Neural cell (in vitro differentiated cells): ENCODE measurements around the gene TPPP3. TPM values are rescaled to one million over a fixed set of nuclear protein-coding genes. Genes with fewer than 3 reads are reported as not detected.

Source experiments
- H2AFZ ChIP-seq: fragments of 200-600, 300-800 bp; sonication (generic), shearing (Covaris generic); 2 replicates; pipeline ENCODE4 v1.6.0; 2014; ENCODE audit warnings: low read depth, mild to moderate bottlenecking, antibody characterized with exemption, low read length, moderate library complexity
- H3F3A ChIP-seq: fragments of 200-600 bp; shearing (Covaris generic); 2 replicates; pipeline ENCODE4 v1.6.1; 2016; ENCODE audit warnings: mild to moderate bottlenecking, moderate library complexity, mixed read lengths, antibody characterized with exemption, low read length; ENCODE audit not compliant: insufficient read depth, poor library complexity, severe bottlenecking
- H3K27ac ChIP-seq: fragments of 200-600, 300-800 bp; sonication (generic), shearing (Covaris generic); 2 replicates; pipeline ENCODE4 v1.5.1; 2014; ENCODE audit warnings: mild to moderate bottlenecking, low read length, moderate library complexity
- H3K27me3 ChIP-seq: fragments of 300-800, 200-600 bp; sonication (generic), shearing (Covaris generic); 2 replicates; pipeline ENCODE4 v1.6.0; 2014; ENCODE audit warnings: mild to moderate bottlenecking, low read depth, low read length, moderate library complexity; ENCODE audit not compliant: insufficient read depth
- H3K36me3 ChIP-seq: fragments of 300-800, 200-600 bp; sonication (generic), shearing (Covaris generic); 2 replicates; pipeline ENCODE4 v1.5.1; 2014; ENCODE audit warnings: mild to moderate bottlenecking, antibody characterized with exemption, low read length, moderate library complexity; ENCODE audit not compliant: insufficient read depth
- H3K4me2 ChIP-seq: fragments of 300-800, 200-600 bp; sonication (generic), shearing (Covaris generic); 2 replicates; pipeline ENCODE4 v1.6.0; 2014; ENCODE audit warnings: mild to moderate bottlenecking, low read length
- H3K4me3 ChIP-seq: fragments of 300-800, 200-600 bp; sonication (generic), shearing (Covaris generic); 2 replicates; pipeline ENCODE4 v1.5.1; 2014; ENCODE audit warnings: mild to moderate bottlenecking, low read length, moderate library complexity
- H3K79me2 ChIP-seq: fragments of 200-600 bp; shearing (Covaris generic); replicated peaks from 2 replicates; pipeline ENCODE4 v1.6.0; 2014; ENCODE audit warnings: mild to moderate bottlenecking, low read length, moderate library complexity; ENCODE audit not compliant: insufficient read depth
- H3K9ac ChIP-seq: fragments of 300-800, 200-600 bp; sonication (generic), shearing (Covaris generic); 2 replicates; pipeline ENCODE4 v1.6.1; 2016; ENCODE audit warnings: mild to moderate bottlenecking, low read length, mixed read lengths
- H3K9me2 ChIP-seq: fragments of 200-600 bp; shearing (Covaris generic); 2 replicates; pipeline ENCODE4 v1.6.1; 2016; ENCODE audit warnings: mild to moderate bottlenecking, low read length, mixed read lengths; ENCODE audit not compliant: insufficient read depth
- H3K9me3 ChIP-seq: fragments of 200-600, 300-800 bp; sonication (generic), shearing (Covaris generic); 2 replicates; pipeline ENCODE4 v1.6.1; 2016; ENCODE audit warnings: mild to moderate bottlenecking, mixed run types, low read length, moderate library complexity, mixed read lengths
- H4K20me1 ChIP-seq: fragments of 200-600 bp; shearing (Covaris generic); 2 replicates; pipeline ENCODE4 v1.6.1; 2016; ENCODE audit warnings: mild to moderate bottlenecking, mixed run types; ENCODE audit not compliant: insufficient read depth
- EP300 ChIP-seq: fragments of 450-650 bp; conservative IDR thresholded peaks from 2 replicates; pipeline ENCODE4 v1.6.1; 2014; ENCODE audit warnings: antibody characterized with exemption, mild to moderate bottlenecking, moderate library complexity; ENCODE audit not compliant: poor library complexity, severe bottlenecking
- EZH2 ChIP-seq: fragments of 200-600, 300-800 bp; shearing (Covaris generic), sonication (generic); IDR thresholded peaks from 2 replicates; pipeline ENCODE4 v1.6.1; 2014; ENCODE audit warnings: antibody characterized with exemption, low read length, borderline replicate concordance, mild to moderate bottlenecking; ENCODE audit not compliant: insufficient read depth, poor library complexity, severe bottlenecking
- MXI1 ChIP-seq: fragments of 450-650 bp; conservative IDR thresholded peaks from 2 replicates; pipeline ENCODE4 v1.6.1; 2014; ENCODE audit warnings: antibody characterized with exemption, mild to moderate bottlenecking; ENCODE audit not compliant: poor library complexity, severe bottlenecking
- POLR2AphosphoS5 ChIP-seq: IDR thresholded peaks from 2 replicates; pipeline ENCODE4 v1.6.1; 2012
- RAD21 ChIP-seq: fragments of 450-650 bp; conservative IDR thresholded peaks from 2 replicates; pipeline ENCODE4 v1.6.1; 2014; ENCODE audit warnings: antibody characterized with exemption, mild to moderate bottlenecking, moderate library complexity
- SMC3 ChIP-seq: fragments of 450-650 bp; conservative IDR thresholded peaks from 2 replicates; pipeline ENCODE4 v1.6.1; 2014; ENCODE audit warnings: antibody characterized with exemption, mild to moderate bottlenecking, moderate library complexity; ENCODE audit not compliant: poor library complexity
- TAF1 ChIP-seq: IDR thresholded peaks from 2 replicates; pipeline ENCODE4 v1.6.1; 2012; ENCODE audit warnings: low read depth
- polyA plus RNA-seq: library from polyadenylated mRNA; depleted of rRNA; stranded (reverse); fragments of >200 nt; gene quantifications from 2 replicates; pipeline ENCODE4 v1.2.3, GENCODE V29; 2014
- TF ChIP-seq, protein P1 (sequence below): IDR thresholded peaks from 2 replicates; pipeline ENCODE4 v1.6.1; 2012; ENCODE audit warnings: borderline replicate concordance
- TF ChIP-seq, protein P2 (sequence below): fragments of 450-650 bp; IDR thresholded peaks from 2 replicates; pipeline ENCODE4 v1.5.1; 2014; ENCODE audit warnings: antibody characterized with exemption, mild to moderate bottlenecking, moderate library complexity; ENCODE audit not compliant: poor library complexity, severe bottlenecking

TPPP3 gene
- polyA plus RNA-seq, 1 donor from 2014 or later: 2.7 TPM

DNA sequence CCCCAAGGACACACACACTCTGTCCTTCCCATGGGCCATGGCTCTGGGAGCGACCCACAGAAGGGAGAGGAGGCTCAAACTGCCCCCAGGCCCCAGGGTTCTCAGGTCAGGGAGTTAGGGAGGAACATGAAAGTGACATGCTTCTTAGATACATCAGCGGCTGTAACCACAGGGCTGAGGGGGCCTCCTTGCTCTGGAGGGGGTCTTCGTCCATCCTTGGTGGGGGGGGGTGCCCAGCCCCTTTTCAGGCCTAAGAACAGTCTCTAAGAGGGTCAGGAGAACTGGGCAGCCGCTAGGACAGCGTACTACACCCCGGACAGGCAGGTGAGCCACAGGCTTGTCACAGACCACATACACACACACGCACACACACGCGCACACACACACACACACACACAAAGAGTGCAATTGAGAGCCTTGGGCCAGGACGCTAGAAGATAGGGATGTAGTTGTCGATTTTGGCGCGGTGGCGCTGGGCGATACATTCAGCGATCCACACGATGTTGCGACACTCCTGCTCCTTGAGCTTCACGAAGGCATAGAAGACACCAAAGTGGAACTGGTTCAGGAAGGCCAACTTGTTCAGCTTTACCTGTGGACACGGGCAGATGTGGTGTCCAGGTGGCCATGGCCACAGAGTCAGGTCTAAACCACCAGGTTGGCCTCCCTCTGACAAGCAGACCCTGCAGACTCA is 44.9 kb upstream of the TPPP3 start:
- Histone ChIP-seq H3K36me3 (no peaks in the 10 kb centered on the region), H4K20me1 (no peaks in the 10 kb centered on the region), H3K9me3 (no peaks in the 10 kb centered on the region), H3F3A (no peaks in the 10 kb centered on the region), H3K79me2 (no peaks in the 10 kb centered on the region), H3K9ac (no peak overlapping the region), H3K27me3 (no peaks in the 10 kb centered on the region), H2AFZ (no peak overlapping the region), H3K4me2 (no peak overlapping the region), H3K4me3 (no peak overlapping the region), H3K27ac (no peak overlapping the region), H3K9me2 (no peaks in the 10 kb centered on the region)
- TF ChIP-seq EZH2 (no peak), POLR2AphosphoS5 (no peak), TAF1 (no peak), RAD21 (no peak), MXI1 (no peak), SMC3 (no peak), EP300 (no peak)
- TF ChIP-seq, protein P1, sequence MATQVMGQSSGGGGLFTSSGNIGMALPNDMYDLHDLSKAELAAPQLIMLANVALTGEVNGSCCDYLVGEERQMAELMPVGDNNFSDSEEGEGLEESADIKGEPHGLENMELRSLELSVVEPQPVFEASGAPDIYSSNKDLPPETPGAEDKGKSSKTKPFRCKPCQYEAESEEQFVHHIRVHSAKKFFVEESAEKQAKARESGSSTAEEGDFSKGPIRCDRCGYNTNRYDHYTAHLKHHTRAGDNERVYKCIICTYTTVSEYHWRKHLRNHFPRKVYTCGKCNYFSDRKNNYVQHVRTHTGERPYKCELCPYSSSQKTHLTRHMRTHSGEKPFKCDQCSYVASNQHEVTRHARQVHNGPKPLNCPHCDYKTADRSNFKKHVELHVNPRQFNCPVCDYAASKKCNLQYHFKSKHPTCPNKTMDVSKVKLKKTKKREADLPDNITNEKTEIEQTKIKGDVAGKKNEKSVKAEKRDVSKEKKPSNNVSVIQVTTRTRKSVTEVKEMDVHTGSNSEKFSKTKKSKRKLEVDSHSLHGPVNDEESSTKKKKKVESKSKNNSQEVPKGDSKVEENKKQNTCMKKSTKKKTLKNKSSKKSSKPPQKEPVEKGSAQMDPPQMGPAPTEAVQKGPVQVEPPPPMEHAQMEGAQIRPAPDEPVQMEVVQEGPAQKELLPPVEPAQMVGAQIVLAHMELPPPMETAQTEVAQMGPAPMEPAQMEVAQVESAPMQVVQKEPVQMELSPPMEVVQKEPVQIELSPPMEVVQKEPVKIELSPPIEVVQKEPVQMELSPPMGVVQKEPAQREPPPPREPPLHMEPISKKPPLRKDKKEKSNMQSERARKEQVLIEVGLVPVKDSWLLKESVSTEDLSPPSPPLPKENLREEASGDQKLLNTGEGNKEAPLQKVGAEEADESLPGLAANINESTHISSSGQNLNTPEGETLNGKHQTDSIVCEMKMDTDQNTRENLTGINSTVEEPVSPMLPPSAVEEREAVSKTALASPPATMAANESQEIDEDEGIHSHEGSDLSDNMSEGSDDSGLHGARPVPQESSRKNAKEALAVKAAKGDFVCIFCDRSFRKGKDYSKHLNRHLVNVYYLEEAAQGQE: no peak
- TF ChIP-seq, protein P2, sequence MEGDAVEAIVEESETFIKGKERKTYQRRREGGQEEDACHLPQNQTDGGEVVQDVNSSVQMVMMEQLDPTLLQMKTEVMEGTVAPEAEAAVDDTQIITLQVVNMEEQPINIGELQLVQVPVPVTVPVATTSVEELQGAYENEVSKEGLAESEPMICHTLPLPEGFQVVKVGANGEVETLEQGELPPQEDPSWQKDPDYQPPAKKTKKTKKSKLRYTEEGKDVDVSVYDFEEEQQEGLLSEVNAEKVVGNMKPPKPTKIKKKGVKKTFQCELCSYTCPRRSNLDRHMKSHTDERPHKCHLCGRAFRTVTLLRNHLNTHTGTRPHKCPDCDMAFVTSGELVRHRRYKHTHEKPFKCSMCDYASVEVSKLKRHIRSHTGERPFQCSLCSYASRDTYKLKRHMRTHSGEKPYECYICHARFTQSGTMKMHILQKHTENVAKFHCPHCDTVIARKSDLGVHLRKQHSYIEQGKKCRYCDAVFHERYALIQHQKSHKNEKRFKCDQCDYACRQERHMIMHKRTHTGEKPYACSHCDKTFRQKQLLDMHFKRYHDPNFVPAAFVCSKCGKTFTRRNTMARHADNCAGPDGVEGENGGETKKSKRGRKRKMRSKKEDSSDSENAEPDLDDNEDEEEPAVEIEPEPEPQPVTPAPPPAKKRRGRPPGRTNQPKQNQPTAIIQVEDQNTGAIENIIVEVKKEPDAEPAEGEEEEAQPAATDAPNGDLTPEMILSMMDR: no peak

DNA sequence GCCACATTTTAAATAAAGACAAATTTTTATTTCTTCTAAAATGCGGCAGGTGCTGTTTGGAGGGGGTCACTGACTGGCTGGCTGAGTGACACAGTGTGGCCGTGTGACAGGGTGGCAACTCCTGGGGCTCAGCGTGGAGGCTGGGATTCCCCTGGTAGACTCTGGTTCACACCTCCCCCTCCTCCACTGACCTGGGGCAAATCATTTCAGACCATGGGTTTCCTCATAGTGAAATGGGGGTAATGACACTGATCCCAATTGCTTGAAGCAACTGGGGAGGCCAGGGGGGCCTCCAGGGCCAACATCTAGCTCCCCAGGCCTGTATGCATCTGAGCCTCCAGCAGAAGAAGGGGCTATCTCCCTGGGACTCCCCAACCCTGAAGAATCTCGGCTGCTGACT is 44.2 kb upstream of the TPPP3 start:
- Histone ChIP-seq H4K20me1 (no peaks in the 10 kb centered on the region), H3K27me3 (no peaks in the 10 kb centered on the region), H3K9ac (no peak overlapping the region), H2AFZ (no peak overlapping the region), H3K36me3 (no peaks in the 10 kb centered on the region), H3K4me3 (no peak overlapping the region), H3K4me2 (no peak overlapping the region), H3F3A (no peaks in the 10 kb centered on the region), H3K9me2 (no peaks in the 10 kb centered on the region), H3K79me2 (no peaks in the 10 kb centered on the region), H3K27ac (no peak overlapping the region), H3K9me3 (no peaks in the 10 kb centered on the region)
- no peak for TF ChIP-seq SMC3
- TF ChIP-seq MXI1: no peak
- no peak for TF ChIP-seq EZH2
- TF ChIP-seq, protein P2: no peak
- no peak for TF ChIP-seq TAF1
- TF ChIP-seq EP300: no peak
- TF ChIP-seq, protein P1: no peak
- no peak for TF ChIP-seq RAD21
- no peak for TF ChIP-seq POLR2AphosphoS5
